GM18502 (cell line): ENCODE results near the gene TRIM63.

Source experiments
- ATAC-seq: cut with Tn5 transposase; IDR thresholded peaks from one replicate; pipeline ENCODE4 v1.9.1; 2021; ENCODE audit warnings: mild to moderate bottlenecking; ENCODE audit not compliant: unreplicated experiment, poor library complexity

The TRIM63 gene

DNA sequence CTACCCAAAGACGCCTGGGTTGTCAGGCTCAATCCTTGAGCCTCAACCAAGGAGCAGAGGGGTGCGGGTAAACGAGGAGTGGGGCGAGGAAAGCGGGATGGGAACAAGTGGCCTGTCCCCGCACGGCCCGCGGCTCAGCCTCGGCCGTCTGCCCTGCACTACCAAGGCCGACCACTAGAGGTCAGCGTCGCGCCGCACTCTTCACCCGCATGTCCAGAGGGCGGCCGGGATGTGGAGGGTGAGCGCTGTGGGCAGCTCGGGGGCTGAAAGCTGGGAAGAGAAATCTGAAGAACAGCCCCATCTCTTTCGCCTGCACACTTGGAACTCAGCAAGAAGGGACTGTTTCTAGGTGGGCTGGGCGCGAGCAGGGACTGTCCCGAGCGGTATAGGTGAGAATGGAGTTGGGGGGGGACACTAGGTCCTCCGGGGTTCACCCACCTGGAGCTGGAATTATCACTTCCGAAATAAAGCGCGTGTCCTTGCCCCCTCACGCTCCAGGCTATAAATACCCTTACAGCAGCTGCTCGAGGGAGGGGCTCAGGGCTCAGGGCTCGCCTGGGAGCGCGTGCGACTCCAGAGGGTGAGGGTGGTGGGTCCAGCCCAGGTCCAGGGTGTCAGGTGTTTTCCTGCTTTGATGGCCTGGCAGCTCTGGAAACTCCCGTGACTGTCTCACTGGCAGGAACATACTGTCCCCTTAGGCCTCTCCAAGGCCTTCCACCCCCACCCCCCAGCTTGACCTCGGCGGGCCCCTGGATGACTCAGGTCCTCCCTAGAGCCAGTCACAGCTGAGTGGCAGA lies 31.3 kb downstream of the TRIM63 start:
- peak; percentile 66 for ATAC-seq

DNA sequence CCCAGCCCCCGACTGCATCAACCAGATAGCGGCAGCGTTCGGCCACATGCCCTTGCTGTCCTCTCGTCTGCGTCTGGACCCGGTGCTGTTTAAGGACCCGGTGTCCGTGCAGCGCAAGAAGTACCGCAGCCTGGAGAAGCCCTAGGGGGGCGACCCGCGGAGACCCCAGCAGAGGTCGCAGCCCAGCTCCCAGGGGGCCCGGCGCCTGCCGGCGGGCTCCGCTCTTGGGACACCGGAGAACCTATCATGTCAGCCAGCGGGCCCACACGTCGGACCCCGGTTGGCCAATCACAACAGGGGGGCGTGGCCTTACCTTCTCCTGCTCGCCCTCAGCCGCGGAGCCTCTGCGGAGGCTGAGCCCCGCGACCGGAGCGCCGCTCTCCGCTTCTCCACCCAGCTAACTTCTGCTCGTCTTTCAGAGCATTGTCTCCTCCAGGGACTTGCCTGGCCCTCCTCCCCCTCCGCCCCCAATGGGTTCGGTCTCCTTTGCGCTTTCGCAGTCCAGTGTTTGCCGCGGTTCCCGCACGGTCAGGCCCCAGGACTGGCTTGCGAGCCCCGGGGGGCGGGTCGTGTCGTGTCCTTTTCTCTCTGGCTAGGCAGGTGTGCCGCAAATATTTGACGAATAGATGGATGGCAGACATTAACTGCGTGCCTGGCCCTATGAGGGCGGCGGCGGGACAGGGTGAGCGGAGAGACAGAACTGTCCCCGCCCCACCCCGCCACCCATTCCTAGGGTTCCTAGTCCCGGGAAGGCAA lies 32.0 kb downstream of the TRIM63 start:
- peak; percentile 91 for ATAC-seq

DNA sequence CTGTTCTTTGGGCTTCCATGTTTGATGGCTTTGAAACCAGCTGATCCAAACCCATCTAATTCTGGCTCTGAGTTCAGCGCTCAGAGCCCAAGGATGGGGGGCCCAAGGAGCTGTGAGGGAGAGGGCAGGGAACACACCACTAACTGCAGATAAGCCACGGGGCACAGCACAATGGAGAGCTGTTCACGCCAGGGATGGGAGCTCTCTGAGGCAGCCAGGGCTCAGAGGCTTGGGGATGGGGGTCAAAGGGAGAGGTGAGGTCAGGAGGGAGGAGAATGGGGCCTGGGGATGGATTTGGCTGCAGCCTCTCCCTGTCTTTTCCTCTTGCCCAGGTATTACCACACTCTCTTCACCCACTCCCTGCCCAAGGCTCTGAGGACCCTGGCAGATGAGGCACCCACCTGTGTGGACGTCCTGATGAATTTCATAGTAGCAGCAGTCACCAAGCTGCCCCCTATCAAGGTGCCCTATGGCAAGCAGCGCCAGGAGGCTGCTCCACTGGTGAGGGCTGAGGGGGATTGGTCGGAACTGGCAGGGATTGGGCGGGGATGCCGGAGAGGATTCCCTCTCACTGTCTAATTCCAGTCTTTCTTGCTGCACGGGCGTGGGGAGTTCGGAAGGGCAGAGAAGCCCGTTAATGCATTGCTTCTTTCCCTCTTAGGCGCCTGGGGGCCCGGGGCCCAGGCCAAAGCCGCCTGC lies 32.8 kb downstream of the TRIM63 start:
- ATAC-seq, result no peak

DNA sequence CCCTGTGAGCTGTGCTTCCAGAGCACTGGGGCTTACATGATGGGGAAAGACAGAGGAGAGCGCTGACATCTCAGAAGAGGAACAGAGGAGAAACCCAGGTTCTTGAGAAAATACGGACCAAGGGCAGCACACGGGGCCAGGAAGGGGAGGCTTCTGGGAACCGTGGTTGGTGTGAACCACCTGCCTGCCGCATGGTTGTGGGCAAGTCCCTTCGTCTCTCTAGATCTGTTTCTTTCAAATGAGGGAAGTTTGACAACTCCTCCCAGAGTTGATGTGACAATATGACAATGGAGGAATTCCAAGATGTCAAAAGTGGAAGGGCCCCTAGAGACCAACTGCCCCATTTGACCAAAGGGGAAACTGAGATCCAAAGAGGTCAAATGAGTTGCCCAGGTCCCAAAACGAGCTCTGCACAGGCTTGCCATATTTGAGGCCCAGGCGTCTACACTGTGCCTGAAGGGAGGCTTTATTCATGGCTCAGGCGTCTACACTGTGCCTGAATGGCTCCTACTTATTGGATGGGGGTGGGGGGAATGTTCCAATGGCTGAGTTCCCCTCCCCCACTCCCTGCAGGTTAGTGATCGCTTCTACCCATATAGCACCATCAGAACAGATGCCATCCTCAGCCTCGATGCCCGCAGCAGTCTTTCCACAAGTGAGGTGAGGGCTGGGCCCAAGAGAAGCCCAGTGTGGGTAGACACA lies 34.6 kb downstream of the TRIM63 start:
- no peak for ATAC-seq

DNA sequence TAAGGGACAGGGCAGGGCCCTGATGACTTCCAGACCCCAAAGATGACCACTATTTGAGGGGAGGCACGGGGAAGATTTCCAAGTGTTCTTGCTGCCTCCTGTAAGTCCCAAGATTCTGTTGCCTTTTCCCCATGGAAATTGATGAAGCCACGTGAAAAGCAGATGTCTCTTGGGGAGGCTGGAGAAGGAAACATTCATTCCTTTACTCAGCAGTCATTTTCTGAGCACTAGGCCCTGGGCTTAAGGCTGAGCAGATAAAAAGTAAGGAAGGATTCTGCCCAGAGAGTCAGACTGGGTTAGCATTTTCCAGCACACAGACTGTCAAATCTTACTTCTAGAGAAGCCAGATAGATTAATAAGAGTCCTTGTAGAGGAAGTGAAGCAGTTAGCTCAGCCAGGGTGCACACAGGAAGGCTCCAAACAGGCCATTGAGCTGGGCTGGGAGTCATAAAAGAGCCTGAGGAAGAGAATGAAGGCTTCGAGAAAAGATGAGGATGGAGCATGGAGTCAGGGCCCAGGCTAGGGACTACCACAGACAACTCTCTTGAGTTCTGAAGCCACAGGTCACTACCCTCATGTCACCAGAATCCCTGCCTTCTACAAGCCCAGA lies 35.7 kb downstream of the TRIM63 start:
- ATAC-seq, result no peak

DNA sequence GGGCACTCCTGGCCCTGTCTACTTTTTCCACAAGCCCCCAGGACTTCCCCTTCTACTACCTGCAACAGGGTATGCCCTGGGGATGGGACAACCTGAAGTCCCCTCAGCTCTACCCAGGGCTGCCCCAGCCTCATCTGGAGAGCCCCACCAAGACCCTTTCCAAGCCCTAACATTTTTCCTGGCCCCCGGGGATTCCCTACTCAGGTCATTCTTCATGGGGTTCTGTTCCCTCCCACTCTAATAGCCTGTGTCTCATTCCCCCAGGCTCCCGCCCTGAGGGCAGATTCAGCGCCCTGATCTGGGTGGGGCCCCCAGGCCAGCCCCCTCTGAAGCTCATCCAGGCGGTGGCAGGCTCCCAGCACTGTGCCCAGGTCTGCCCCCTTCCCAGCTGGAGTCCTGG lies 36.2 kb downstream of the TRIM63 start:
- no peak for ATAC-seq

DNA sequence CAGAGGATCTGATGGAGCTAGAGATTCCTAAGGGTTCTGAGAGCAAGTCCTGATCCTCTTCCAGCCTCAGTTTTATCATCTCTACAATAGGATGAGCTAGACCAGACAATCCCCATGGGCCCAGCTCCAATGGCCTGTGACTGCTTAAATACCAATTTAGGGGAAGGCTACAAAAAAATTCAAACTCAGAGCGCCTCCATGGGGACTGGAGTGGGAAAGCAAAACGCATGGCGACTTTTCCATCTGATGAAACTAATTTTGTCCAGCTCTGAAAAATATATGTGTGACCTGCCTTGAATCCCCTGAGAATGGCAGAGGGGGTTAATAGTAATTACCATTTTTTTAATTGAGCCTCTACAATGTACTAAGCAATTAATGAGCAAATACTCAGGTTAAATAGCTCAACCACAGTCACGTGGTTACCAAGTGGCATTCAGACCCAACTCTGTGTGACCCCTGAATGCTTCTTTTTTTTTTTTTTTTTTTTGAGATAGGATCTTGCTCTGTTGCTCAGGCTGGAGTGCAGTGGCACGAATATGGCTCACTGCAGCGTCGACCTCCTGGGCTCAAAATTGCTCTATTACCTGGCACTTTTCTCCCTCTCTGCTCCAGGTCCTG lies 37.5 kb downstream of the TRIM63 start:
- ATAC-seq, result no peak

DNA sequence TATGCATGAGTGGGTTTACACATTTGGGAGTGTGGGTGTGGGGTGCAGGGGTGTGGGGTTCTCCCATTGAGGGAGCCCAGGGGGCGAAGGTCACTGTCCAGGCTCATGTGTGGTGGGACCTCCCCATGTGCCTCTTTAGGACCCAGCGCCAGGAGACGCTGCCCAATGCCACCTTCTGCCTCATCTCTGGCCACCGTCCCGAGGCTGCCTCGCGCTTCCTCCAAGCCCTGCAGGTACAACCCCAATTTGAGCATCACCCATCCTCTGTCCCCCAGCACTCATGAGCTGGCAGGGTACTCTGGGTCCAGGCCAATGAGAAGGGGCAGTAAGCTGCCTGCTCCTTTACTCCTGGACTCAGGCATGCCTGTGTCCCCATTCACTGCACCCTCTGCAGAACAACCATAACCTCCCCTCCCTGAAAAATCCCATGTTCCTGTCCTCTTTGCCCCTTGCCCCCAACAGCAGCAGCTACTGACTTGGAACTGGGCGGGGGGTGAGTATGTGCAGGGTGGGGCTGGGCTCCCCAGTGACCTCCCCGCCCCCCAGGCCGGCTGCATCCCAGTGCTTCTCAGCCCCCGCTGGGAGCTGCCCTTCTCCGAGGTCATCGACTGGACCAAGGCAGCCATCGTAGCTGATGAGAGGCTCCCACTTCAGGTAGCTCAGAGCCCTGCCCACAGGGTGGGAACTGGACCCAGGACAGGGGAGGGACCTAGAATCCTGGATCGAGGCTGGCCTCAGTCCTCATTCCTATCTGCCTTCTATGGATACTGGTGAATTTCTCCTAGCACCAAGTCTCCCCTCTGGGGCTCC lies 38.2 kb downstream of the TRIM63 start:
- ATAC-seq, result no peak

DNA sequence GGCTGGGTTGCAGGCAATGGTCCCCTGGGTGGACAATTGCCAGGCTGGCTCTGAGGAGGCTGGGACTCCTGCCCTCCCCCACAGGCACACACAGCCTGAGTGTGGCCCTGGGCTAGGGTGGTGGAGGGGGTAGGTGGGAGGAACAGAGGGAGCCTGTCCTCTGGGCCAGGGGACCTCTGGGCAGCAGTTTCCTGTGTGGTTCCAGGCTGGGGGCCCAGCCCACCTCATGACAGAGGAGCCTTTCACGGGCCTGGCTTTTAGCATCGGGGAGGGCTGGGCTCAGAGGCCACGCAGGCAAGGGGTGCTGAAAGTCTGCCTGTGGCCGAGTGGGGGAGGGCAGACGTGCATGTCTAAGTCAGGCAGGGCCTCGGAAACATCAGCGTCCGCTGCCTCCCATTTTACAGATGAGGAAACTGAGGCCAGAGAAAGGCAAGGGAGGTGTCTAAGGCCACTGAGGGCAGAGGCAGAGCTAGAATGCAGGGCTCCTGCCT lies 38.9 kb downstream of the TRIM63 start:
- no peak for ATAC-seq

DNA sequence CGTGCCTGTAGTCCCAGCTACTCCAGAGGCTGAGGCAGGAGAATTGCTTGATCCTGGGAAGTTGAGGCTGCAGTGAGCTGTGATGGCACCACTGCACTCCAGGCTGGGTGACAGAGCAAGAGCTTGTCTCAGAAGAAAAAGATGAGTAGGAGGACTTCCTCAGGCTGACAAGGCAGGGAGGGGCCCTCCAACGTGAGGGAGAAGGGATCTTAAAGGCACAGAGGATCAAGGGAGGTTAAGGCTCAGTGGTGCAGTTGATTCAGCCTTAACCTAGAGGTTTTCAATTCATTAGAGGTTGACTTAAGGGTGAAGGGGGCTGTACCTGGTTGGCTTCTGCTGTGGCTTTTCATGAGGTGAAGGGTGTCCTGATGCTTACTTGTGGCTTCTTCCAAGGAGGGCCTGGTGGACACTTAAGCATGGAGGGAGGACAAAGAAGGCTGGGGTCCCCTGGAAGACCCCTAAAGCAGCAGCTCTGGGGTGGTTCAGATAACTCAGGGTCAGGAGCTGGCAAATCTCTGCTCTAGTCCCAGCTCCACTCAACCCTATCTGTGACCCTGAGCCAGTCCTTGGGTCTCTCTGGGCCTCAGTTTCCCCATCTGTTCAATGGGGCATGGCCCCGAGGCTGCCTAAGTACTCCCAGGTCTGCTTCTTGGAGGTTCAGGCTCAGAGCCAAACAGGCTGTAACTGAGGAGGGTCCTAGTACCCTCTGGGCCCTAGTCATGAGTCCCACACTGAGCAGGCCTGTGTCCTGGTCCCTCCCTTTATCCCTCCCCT lies 39.5 kb downstream of the TRIM63 start:
- no peak for ATAC-seq

DNA sequence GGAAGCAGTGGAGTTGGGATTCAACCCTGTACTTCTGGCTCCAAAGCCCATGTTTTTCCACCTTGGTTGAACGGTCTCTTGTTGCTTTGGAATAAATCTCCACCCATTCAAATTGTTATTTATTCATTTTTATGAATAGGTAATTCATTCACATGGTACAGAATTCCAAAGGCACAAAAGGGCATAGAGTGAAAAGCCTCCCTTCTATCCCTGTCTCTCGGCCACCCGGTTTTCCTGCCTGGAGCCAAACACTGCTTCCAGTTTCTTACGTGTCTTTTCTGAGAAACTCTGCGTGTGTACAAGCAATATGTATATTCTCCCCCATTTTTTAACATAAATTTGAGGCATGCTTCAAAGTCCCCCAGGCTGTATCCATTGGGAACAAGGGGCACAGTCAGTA lies 41.9 kb downstream of the TRIM63 start:
- ATAC-seq, result no peak

DNA sequence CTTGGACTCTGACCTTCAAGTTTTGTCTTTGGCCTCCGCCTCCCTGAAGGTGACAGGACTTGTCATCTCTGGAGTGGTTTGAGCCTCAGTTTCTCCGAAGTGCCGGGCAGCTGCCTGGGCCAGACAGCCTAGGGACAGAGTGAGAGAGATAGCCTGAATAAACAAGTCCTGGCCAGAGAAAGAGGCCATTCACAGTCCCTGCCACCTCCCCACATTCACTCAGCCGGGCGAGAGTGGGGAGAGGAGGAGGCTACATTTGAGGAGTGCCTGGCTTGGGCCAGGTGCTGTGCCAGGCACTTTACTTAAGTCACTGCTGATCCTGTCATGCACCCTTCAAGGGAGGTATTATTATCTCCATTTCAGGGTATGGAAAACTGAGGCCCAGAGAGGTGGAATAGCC lies 42.4 kb downstream of the TRIM63 start:
- no peak for ATAC-seq

DNA sequence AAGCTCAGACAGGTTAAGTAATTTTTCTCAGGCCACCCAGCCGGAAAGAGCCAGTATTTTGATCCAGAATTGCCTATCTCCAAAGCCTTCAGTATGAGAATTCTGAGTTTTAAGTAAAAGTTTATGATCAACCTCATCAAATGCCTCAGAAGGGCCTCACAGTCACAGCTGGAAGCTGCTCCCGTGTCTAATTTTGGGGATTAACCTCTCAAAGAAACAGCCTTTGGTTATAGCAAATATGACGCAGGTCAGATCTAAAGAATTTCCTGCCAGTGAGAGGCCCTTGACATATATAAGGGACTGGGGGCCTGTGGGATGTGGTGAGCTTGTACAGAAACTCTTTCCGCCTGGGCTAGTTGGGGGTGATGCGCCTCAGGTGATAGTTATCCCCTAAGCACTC lies 43.6 kb downstream of the TRIM63 start:
- ATAC-seq, result no peak

DNA sequence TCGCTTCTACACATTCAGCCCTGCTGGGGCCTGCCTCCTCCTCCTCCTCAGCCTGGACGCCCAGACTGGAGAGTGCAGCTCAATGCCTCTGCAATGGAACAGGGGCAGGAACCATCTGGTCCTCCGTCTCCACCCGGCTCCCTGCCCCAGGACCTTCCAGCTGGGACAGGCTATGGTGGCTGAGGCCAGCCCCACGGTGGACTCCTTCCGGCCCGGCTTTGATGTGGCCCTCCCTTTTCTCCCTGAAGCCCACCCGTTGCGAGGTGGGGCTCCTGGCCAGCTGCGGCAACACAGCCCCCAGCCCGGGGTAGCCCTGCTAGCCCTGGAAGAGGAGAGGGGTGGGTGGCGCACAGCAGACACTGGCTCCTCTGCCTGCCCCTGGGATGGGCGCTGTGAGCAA lies 44.4 kb downstream of the TRIM63 start:
- no peak for ATAC-seq

DNA sequence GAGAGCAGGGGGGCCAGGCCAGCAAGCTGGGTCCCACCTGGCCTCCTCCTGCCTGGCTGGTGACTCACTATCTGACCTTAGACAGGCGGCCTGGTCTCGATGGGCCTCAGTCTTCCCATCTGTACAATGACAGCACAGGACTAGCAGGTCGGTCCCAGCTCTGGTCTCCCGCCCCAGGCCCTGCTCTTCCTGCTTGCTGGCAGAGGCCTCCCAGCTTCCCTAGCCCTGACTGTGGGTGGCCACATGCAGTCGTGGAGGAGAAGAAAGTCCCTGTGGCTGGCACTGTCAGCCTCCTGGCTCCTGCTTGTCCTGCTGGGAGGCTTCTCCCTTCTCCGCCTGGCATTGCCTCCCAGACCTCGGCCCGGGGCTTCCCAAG lies 45.0 kb downstream of the TRIM63 start:
- ATAC-seq, result no peak

DNA sequence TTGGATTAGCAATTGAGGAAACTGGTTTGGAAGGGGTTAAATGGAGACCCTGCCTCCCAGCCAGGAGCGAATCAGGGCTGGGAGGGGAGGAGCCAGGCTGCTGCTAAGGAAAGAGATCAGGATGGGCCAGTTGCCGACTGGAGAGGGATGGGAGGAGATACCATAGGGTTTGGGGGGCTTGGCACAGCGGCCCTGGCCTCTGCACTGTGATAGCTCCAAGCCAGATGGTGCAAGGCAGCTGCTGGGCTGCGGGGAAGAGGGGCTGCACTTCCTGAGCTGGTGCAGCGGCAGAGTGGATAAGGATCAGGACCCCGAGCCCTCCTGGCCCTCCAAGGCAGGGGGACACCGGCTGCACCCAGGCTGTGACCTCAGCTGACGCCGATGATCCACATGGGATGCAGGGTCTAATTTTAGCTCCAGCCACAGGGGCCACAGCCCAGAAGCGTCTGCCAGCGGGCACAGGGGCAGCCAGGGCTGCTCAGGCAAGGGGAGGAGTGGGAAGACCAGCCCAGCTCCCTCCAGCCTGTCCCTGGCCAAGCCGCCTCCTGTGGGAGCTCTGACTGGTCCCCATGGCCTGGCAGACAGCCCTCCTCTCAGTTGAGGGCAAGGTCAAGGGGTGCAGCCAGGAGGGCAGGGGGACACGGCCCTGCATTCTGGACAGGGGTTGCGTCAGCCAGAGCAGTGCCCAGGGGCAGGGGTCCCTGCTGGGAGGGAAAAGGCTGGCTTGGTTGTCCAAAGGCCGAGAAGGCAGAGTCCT lies 45.6 kb downstream of the TRIM63 start, which contains the start of gene EXTL1:
TSS of gene EXTL1 (plus strand) at position 129 of the 757 bp plus-strand sequence. CDS start 872 bp downstream, outside the sequence.
- no peak for ATAC-seq

DNA sequence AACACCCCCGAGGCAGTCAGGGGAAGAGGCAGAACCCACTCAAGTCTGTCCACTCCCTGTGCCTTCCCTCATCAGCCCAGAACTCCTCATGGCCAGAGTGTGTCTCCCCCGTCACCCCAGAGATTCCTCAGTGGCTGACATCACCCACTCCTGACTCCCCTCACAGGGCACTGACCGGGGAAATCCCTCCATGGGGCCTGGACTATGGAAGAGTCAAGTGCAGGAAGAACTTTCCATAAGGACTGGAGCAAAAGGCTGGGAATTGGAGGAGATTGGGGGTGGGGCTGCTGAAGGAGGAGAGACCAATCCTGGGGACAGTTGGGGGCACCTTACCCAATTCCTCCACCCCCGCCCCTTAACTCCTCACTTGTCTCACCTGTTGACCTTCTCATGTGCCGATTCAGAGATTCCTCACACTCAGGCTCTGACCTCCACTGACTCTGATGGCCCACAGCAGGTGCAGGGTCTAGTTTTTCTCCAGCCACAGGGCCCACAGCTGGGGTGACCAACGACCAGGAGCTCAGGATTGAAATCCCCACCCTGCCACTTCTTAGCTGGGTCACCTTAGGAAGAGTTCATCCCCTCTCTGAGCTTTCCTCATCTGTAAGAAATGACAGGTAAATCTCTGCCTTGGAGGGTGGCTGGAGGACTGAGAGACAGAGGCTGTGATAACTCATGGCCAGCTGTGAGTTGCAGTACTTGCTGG lies 46.3 kb downstream of the TRIM63 start:
- ATAC-seq, result no peak
